OCI-LY3 (cell line): Measurements from ENCODE around the gene PARD3.

ENCODE experiments used
- EZH2phosphoT487 ChIP-seq: fragments of 200-600 bp; shearing (Covaris generic); IDR thresholded peaks from 2 replicates; pipeline ENCODE4 v1.6.1; 2018; ENCODE audit warnings: antibody characterized with exemption, mixed run types, low read depth
- TF ChIP-seq, protein P1 (sequence below): fragments of 200-600, 300-600 bp; sonication (generic); IDR thresholded peaks from 2 replicates; pipeline ENCODE4 v1.5.1; 2014; ENCODE audit warnings: antibody characterized with exemption, low read length, low read depth

GRCh38 chr10:34380856-34381255 is 434.2 kb downstream of the PARD3 start:
- TF ChIP-seq, protein P1, sequence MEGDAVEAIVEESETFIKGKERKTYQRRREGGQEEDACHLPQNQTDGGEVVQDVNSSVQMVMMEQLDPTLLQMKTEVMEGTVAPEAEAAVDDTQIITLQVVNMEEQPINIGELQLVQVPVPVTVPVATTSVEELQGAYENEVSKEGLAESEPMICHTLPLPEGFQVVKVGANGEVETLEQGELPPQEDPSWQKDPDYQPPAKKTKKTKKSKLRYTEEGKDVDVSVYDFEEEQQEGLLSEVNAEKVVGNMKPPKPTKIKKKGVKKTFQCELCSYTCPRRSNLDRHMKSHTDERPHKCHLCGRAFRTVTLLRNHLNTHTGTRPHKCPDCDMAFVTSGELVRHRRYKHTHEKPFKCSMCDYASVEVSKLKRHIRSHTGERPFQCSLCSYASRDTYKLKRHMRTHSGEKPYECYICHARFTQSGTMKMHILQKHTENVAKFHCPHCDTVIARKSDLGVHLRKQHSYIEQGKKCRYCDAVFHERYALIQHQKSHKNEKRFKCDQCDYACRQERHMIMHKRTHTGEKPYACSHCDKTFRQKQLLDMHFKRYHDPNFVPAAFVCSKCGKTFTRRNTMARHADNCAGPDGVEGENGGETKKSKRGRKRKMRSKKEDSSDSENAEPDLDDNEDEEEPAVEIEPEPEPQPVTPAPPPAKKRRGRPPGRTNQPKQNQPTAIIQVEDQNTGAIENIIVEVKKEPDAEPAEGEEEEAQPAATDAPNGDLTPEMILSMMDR, result no peak
- TF ChIP-seq EZH2phosphoT487, result no peak
